AG04450 (cell line): Measurements from ENCODE around the gene PRKN. TPM values are rescaled to one million over a fixed set of nuclear protein-coding genes. Genes with fewer than 3 reads are reported as not detected.

Experiments
- CTCF ChIA-PET: fragments of 300-600, 350-600 bp; formaldehyde crosslinking; extraction: SDS; loops from one replicate; lab custom pipeline; 2022; ENCODE audit warnings: antibody characterized with exemption, inconsistent platforms; lab: Charles Lee
- POLR2A ChIA-PET: fragments of 350-600 bp; formaldehyde crosslinking; extraction: SDS; loops from one replicate; lab custom pipeline; 2021; ENCODE audit warnings: antibody characterized with exemption, inconsistent platforms; lab: Yijun Ruan, JAX
- DNase-seq: peaks from one replicate; pipeline ENCODE4 v3.0.0-alpha.2; 2011; ENCODE audit warnings: low read depth, low spot score
- H3K27ac ChIP-seq: one replicate; pipeline ENCODE4 v1.5.1; 2012; ENCODE audit warnings: low read depth, low read length, control low read depth
- H3K27me3 ChIP-seq: one replicate; pipeline ENCODE4 v1.6.0; 2012; ENCODE audit warnings: low read length; ENCODE audit not compliant: control insufficient read depth, insufficient read depth
- H3K4me3 ChIP-seq: 2 replicates; pipeline ENCODE4 v1.5.1; 2011; ENCODE audit warnings: mild to moderate bottlenecking, low read depth, low read length, control low read depth
- H3K9me3 ChIP-seq: 2 replicates; pipeline ENCODE4 v1.5.1; 2012; ENCODE audit warnings: low read length; ENCODE audit not compliant: control insufficient read depth, insufficient read depth
- CTCF ChIP-seq: IDR thresholded peaks from 2 replicates; pipeline ENCODE4 v1.5.1; 2011; ENCODE audit warnings: low read depth, low read length, control low read depth, inconsistent platforms
- polyA plus RNA-seq: library from polyadenylated mRNA; depleted of rRNA; stranded (reverse); fragments of >200 nt; gene quantifications from 2 replicates; pipeline ENCODE4 v1.2.3, GENCODE V29; 2011

Gene PRKN
- polyA plus RNA-seq, 1 experiment = not detected

- DNase-seq = no peak
- CTCF ChIA-PET = no interaction called here
- no peaks in the 10 kb centered on the region for H3K9me3 ChIP-seq
- no peak overlapping the region for H3K4me3 ChIP-seq
- POLR2A ChIA-PET = no interaction called here
- H3K27ac ChIP-seq = no peak overlapping the region
- no peak for TF ChIP-seq CTCF
- H3K27me3 ChIP-seq = no peaks in the 10 kb centered on the region
These were observed 1194.3 kb downstream of the PRKN start for GRCh38 chr6:161533266-161533665.

DNA sequence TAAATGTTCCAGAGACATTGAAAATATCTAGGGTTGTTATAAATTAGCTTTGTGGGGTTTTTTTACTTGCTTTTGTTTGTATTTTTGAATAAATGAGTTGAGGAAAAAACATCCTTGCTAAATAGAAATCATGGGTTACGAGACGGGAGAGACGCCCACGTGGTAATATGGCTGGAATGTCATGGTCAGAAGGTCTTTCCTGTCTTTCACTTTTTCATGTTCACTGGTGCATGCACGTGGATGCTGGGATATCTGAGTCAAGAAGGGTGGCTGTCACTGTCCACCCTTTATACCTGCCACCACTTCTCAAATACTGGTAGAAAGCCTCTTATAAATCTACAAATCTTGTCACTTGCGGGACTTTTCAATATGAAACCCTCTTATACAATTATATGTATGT, 1195.0 kb downstream of the PRKN start:
- no peak for DNase-seq
- Histone ChIP-seq H3K27ac (no peak overlapping the region), H3K9me3 (no peaks in the 10 kb centered on the region), H3K27me3 (no peaks in the 10 kb centered on the region), H3K4me3 (no peak overlapping the region)
- no peak for TF ChIP-seq CTCF
- ChIA-PET CTCF (no interaction called here), POLR2A (no interaction called here)

DNA sequence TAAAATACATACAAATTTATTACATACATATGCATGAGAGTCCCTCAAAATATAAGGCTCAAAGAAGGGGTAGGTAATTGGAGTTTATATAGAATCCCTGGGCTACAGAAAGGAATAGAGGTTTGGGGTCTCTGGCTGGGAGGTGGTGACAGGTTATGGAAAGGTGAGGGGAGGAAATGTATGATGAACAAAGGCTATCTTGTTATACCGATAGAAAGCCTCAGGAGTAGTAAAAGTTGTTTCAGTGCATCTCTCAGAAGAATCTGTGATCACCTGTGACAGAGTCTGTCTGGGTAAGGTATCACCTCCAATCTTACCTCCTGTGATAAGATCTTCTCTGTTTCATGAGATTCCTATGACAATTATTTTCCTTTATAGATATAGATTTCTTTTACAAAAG, 1200.8 kb downstream of the PRKN start:
- H3K4me3 ChIP-seq = no peak overlapping the region
- TF ChIP-seq CTCF = no peak
- H3K9me3 ChIP-seq = no peaks in the 10 kb centered on the region
- no peak overlapping the region for H3K27ac ChIP-seq
- CTCF ChIA-PET = no interaction called here
- H3K27me3 ChIP-seq = no peaks in the 10 kb centered on the region
- POLR2A ChIA-PET = no interaction called here
- DNase-seq = no peak

DNA sequence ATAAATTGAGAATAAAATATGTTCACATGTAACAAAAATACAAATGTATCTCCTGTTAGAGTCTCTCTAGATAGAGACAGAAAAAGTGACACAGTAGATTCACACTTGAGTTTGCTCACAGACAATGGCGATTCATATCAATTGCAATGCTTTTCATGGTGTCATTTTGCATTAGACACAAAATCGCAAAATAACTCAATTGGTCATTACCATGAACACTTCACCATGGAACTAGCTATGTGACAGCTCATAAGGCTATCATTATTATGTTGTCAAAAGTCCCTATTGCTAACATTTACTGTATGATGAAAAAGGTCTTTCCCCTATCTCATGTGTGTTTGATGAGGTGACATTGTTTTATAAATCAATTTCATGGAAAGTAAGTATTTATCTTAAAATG, 1204.2 kb downstream of the PRKN start:
- no peaks in the 10 kb centered on the region for H3K9me3 ChIP-seq
- ChIA-PET CTCF (no interaction called here), POLR2A (no interaction called here)
- DNase-seq = no peak
- no peaks in the 10 kb centered on the region for H3K27me3 ChIP-seq
- H3K4me3 ChIP-seq = no peak overlapping the region
- no peak overlapping the region for H3K27ac ChIP-seq
- TF ChIP-seq CTCF = no peak

- ChIA-PET CTCF (no interaction called here), POLR2A (no interaction called here)
- no peak overlapping the region for H3K4me3 ChIP-seq
- DNase-seq = no peak
- H3K27ac ChIP-seq = no peak overlapping the region
- TF ChIP-seq CTCF = no peak
- no peaks in the 10 kb centered on the region for H3K27me3 ChIP-seq
- H3K9me3 ChIP-seq = peaks cover 3% of the 10 kb centered on the region; the same call in 1 of the 2 replicates
These were observed 1205.3 kb downstream of the PRKN start for GRCh38 chr6:161522276-161522675.
